NCI-H146 treated with DMSO at 0.1 percent for 48 hours (cell line): ENCODE results near the gene ZBTB20.

Source experiments
- DNase-seq: peaks from one replicate; lab custom pipeline; 2025; ENCODE audit not compliant: unreplicated experiment; lab: John Stamatoyannopoulos, UW

ZBTB20 gene

DNA sequence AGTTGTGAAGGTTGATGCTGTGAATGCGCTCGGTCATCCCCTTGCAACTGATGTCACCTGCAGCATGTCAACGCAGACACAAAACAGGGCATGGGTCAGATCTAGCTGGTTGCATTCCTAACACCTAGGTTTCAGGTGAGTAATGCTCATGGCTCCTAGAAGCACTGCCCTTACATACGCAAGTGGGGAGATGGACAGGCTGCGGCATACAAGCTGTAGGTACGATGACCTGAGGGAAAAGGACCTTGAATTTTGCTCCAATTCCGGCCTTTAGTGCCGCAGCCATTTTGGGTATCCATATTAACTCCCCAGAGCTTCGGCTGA is 795.3 kb downstream of the ZBTB20 start:
- no peak for DNase-seq

DNA sequence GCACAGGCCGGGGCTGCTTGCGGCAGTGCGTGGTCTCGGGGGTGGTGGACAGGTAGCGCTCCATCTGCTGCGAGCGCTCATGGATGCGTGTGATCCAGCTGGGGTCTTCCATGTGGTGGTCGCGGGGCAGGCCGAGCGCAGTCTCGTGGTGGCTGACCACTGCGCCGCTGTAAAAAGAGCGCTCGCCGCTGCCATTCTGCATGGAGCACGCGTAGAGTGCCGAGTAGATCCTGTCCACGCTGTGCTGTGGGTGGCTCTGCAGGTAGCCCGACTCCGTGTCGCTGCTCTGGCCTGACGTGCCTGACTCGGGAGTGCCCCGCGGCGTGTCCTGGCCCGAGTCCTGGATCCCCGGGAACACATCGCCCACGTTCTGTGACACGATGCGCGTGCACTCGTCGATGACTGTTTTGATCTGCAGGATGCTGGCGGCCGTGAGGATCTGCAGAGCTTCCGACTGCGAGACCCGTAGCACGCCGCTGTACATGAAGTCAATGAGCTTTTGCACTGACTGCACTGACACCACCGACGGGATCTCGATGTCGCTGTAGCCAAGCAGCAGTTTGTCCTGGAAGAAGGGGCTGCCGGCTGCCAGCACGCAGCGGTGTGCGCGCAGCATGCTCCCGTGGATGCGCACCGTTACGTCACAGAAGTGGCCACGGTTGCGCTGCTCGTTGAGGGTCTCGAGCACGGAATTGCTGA is 795.8 kb downstream of the ZBTB20 start:
- no peak for DNase-seq

DNA sequence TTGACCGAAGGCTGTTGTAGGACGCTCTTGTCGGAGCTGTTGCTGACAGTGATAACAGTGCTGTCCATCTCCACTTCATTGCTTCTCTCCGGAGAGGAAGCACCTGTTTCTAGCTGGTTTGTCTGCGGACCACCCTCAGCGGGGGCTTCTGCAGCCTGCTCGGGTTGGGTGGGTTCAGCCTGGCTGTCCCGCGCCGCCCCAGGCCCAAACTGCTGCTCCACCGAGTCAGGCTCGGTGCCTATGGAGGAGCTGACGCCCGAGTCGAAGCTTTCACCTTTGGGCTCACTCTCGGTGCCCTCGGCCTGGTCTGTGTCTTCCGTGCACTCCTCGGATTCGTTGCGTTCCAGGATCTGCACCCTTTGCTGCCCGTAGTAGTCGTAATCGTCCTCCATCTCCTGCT is 796.4 kb downstream of the ZBTB20 start:
- DNase-seq, result no peak

DNA sequence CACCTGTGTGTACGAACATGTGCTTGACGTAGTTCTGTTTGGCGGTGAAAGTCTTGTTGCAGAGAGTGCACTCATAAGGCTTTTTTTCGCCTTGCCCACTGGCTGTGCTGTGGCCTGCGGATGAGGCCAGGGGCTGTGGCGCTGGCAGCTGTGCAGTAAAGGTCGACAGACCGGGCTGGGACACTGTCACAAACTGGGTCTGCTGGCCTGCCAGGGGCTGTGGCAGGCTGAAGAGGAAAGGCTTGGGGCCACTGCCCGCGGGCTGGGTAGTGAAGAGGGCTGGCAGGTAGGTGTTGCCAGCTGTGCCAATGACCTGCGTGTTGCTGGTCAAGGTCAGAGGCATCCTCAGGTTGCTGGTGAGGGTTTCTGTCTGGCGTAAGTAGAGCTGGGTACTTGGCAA is 796.8 kb downstream of the ZBTB20 start:
- DNase-seq, result no peak

DNA sequence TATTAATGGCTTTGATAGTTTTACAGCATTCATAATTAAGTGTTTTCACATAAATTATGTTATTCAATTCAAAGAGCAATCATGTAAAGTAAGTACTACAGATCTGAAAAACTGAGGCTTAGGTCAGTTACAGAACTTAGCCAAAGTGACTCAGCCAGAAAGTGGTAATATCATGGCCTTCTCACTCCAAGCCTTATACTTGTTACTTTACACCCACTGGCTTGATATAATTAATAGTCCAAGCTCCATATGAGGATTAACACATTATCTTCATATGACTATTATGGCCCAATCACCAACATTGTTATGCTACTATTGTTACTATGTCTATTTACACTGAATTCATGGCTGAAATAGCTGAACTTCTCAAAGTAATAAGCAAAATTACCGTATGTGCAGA is 802.6 kb downstream of the ZBTB20 start:
- no peak for DNase-seq

DNA sequence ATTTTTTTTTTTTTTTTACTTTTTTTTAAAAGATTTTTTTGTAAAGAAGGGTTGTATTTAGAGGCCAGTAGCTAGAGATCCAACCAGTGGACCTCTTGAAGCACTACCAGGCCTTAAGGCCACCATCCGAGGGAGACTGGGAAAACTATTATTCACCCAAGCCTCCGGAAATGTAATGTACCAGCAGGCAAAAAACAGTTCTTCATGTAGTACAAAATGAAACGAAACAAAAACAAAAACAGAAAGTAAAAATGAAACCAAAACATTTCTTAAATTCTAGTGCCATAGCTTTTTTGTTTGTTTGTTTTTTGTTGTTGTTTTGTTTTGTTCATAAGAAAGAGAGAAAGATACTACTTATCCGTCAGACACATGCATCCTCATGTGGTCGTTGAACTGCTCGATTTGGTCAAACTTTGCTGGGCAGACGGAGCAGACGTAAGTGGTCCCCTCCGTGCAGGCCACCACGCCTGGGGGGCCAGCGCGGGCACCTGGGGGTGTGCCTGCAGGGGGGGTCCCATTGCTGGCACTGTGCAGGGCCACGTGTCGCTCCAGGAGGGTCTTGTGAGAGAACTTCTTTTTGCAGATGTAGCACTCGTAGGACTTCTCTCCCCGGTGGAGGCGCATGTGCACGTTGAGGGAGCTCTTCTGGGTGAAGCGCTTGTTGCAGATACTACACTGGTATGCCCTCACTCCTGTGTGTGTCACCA is 808.3 kb downstream of the ZBTB20 start:
- DNase-seq, result no peak

DNA sequence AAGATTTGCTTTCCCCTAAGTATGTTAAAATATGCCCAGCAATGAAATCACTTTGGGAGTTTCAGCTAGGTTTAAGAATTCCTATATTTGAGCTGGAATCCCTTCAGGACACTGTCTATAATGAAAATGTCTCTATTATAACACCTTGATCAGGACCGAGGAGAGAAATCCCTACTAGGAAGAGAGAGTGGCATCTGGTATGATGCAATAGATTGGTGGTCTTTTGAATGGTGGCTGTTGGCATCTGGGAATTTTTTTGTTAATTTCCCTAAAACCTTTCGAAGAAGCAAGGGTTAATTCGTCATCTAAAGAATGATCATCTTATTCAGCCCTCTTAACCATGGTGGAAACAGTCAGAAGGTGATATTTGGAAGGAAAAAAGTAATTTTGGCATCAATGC is 810.2 kb downstream of the ZBTB20 start:
- DNase-seq, result no peak

DNA sequence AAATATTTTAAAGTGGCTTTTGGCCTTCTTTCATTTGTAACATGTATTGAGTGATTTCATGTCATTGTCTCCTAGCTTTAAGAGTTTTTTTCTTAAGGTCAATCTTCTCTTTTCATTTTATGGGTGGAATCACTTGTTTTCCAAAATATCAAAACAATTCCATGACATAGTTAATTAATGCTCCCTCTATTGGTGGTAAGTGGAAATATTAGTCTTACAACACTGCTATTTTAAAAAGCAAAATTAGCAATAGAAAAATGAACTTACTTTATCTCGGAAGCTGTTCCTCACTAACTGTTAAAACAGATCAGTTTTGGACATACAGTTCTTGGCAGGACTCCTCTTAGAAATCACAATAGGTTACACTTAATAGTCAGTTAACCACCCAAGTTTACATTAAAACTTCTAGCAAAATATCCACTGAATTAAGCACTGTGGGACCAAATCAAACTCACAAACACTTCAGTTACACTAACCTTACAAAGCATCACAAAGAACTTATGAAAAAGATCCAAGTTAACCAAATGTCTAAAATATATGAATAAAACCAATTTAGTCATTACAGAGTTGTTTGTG is 810.9 kb downstream of the ZBTB20 start:
- no peak for DNase-seq

DNA sequence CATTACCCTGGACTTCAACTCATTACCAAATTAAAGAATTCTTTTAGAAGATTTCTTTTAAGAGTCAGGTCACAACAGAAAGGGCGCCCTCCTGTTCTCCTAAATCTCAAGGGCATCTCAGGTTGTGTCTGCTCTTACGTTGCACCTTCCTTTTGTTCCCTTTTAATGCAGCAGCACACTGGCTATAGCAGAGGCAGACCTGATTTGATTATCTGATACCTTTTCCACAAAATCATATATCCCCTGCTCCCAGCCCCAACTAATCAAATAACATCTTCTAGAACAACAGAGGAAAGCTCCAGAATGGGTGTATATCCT is 813.2 kb downstream of the ZBTB20 start:
- no peak for DNase-seq

DNA sequence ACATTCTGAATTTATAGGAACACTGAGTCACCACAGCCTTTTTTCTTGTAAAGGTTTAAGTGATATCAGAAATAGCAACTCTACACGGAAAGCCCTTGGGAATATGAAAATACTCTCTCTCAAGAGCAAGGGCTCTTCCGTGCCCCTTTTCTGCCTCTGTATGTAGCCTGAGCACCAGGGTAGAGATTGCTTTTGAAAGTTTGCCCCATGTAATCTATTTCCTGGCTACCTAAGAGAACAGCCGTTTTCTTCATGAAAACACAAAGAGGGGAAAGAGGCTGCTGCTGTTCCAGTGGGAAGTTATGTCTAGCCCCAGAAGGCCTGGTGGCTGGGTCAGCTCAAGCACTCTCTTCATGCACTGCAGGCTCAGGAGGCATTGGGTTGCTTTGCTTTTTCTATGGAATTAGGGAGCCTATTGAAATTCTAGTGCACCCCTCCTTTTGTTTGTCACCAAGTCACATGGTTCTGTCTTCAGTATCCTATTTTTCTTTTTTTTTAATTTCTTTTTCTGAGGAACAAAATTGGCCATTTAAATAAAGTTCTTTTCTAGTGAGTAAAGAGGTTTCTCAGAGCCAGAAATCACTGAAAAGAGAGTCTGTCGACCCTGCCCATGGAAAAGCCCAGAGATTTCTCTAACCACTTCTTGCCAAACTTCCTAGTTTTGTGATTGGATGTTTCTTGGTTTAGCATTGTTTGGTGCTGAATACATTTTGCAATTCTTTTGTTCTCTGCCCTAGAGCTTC is 813.7 kb downstream of the ZBTB20 start:
- DNase-seq, result no peak

DNA sequence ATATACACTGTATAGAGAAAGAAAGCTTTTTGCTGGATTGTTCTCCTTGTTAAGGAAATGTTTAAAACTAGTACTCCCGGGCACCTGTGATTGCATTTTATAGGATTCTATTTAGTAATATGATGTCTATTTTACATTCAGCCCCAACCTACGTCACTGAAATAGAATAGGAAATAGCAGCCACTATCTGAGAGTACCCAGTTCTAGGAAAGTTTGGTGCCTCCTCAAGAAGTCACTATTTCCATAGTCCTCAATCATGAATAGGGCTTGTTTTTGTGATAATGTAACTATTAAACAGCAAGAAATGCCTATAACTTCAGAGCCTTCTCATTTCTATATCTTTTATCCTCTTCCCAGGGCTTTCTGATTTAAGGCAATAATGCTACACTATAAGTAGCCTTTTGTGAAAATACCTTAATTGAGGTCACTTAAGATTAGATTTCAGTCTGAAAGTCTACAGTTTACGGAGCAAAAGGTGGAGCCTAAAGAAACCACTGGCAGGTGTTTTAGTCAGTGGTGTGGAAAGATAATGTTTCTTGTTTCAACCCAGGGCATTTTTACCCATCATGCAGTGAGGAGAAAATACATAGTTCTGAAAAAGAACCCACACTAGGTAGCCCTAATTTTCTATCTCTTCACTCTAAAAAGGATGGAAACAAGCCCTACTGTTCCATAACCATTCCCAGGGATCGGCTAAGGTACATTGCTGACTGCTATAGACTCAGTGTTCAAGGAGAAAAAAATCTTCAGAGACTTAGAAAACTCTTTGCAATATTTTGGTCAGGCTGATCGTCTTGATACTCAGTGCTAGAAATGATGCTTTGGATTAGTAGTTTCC is 814.5 kb downstream of the ZBTB20 start:
- DNase-seq, result no peak

DNA sequence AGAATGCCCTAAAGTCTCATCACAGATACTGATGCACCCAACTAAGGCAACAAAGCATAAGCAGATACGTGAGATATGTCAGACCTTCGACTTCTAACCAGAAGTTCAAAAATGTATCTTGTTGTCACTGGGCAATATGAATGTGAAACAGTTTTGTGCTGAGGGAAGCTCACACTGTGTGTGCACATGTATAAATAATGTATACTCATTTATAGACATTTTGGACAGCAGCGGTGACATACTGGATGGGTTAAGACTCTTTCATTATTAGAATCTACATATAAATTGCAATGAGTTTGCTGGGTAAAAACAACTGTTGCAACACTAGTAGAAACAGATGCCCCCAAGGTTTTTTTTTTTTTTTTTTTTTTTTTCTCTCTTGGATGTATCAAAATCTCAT is 815.4 kb downstream of the ZBTB20 start:
- DNase-seq, result no peak

DNA sequence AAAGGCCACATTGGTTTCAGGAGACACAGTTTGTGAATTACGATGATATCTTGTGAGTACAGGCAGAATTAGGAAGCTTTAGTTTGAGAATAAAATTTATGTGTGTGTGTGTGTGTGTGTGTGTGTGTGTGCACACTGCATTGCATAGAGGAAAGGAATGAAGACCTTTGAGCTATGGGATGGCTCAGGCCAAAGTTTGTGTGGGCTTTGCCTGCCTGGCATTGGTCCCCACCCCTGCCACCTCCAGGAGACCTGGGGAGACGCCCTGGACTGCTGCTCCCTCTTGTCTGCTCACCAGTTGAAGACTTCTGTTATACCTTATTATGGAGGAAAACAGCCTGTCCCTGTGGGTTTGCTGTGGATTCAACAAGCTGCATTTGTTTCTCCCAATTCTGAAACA is 816.1 kb downstream of the ZBTB20 start:
- no peak for DNase-seq

DNA sequence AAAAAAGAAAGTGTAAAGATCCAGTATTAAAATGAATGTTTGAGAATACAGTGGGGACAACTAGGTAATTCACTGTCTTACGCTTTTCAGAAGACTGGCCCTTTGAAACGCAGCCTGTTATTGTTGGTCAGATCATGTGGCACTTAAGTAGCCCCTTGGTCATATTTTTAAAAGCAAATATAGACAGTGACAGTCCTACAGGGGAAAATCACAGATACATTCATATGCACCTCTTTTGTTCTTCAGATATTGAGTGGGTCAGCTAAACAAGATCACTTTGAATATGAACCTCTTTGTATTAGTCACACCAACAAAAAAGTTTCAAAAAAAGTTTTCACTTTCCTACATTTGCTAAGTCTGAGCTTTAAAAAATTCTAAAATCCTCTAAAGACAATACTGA is 817.3 kb downstream of the ZBTB20 start:
- DNase-seq, result no peak

DNA sequence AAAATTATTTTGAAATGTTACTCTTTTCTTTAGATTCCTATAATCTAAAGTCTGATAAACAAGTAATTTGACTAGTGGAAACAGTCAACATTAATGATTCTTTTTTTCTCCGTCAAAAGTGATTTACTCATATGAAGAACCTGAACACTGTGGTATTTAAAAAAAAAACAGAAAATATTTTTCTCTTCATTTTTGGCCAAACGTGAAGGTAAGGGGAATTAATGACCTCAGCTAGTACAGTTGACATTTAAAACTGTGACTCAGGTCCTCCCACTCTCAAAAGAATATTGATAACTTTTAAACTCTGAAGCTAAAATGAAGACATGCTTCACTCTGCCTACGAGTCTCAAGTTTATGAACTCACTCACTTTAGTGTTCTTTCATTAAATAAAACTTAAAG is 818.7 kb downstream of the ZBTB20 start:
- DNase-seq, result no peak

DNA sequence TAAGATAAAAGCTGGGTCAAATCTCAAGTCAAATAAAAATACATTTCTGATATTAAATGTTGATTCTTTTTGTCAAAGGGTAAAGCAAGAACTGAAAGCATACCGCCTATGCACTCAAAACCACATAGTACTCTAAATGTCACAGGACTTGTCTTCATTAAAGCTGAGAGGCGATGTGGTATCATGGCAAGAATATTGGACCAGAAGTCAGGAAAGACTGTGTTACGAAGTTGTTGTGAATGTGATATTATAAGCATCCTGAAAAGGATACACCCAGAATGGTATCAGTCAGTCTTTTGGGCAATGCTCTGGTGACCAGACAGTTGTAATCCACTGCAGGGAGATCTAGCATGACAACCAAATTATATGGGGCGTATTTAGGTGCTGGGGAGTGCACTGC is 819.4 kb downstream of the ZBTB20 start:
- DNase-seq, result no peak

DNA sequence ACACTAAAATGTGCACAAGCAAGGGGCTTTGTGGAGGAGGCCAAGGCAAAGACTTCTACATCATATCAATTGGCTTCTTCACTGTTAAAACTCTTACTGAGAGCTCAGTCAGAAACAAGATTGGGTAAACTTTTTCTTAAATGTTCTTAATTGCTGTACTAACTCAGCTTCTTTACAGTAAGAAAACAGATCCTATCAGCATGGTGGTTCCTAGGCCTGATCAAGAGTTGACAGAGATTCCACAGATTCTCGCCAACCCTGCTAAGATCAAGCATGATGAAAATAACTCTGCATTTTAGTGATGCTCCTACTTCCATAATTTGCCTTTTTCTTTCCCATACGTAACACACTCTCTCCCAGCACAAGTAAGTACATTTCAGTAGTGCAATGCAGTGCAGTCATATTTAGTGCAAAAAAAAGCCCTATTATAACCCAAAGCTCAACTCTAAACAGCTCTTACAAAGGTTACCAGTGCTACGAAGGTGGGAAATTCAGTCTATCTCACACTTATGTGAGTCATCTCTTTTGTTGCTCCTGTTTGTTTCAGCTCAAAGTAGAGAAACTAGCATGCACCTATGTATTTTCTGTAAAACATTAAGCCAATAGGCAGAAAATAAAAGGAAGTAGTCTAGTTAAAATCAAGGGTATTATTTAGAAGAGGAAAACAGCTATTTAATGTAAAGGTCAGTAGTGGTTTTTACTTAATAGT is 823.4 kb downstream of the ZBTB20 start:
- no peak for DNase-seq

DNA sequence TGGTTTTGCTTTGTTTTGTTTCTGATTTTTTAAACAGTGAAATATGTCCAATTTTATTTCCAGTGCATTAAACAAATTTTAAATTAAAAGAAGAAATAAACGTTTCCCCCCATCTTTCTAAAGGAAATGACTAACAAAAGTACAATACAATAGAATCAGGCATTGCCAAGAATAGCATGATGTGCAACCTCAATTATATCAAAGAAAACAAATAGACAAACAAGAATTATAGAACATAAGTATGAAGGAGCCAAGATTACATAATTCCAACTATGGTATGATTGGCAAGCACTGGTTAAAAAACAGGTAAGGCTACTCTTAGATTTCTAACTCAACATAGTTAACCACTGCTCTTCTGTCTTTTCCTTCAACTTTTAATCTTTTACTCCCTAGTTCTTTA is 826.8 kb downstream of the ZBTB20 start:
- DNase-seq, result no peak

DNA sequence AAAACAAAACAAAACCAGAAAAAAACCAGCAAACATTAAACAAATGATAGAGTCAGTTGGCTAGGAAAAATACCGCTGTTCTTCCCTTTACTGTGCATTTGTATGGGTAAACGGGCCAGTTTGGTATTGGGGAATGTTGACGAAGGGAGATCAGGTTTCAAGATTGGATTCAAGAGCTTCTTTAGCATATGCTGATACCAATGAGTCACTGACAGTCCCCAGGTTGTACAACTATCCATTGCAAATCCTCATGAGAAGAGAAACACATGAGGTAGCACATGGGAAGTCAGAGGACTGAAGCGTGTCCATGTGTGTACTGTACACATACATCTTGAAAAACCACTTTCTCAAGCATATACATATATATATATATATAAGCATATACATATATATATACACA is 827.6 kb downstream of the ZBTB20 start:
- peak; percentile 89 for DNase-seq

DNA sequence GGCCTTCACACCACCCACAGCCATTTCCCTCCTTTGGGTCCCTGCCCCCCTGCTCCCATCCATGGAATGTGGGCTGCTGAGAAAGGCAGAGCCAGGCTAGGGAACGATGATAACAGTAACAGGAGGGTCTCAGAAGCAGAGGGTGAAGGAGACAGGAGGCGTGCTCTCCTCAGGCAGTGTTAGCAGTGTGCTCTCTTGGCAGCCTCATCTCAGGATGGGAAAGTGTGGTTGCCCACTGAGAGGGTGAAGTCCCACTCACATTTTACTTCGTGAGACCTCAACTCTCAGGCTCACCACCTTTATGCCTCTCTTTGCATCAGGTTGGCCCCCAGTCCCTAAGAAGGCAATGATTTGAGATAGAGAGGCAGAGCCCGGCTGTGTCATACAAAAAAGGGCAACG is 828.8 kb downstream of the ZBTB20 start:
- no peak for DNase-seq

DNA sequence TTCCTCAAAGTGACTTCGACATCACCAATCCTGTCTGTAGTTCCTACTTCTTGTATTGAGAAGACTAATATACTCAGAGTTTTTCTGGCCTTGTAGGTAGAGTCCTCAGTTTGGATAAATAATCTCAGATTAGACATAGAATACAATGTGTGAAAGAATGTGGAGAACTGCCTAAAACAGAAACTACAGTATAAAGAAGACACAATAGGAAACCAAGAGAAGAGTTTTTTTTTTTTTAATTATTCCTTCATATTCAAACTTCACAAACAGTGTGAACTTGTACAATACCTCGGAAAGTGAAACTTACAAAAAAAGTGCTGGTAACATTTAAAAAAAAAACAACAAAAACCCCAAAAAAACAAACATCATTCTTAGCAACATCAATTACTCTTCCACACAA is 832.8 kb downstream of the ZBTB20 start:
- DNase-seq, result no peak
